ENCODE measurements around the gene CTCFL.

GRCh38 chr20:57512432-57512831, 12.5 kb downstream of the CTCFL start:
- TF ChIP-seq CTCF (conservative IDR thresholded peaks at IDR 0.05 in 1 of 2, IDR thresholded peaks at IDR 0.05 in 1 of 2; ENCODE audit: low read depth in 1 of 2, low read length in 2 of 2), result no peak
- TF ChIP-seq EZH2 (IDR thresholded peaks at IDR 0.05; ENCODE audit: low read length, missing control alignments), result no peak

Data from fibroblast of lung (primary cell).